HG02970 (cell line): ENCODE results near the gene FTL.
A peak's percentile ranks its signal among the peaks of the same experiment; 100 is the strongest.

Experiments used
- ATAC-seq: cut with Tn5 transposase; IDR thresholded peaks from one replicate; pipeline ENCODE4 v1.9.1; 2021; ENCODE audit warnings: mild to moderate bottlenecking, moderate library complexity, moderate number of reproducible peaks; ENCODE audit not compliant: unreplicated experiment, low FRiP score

The FTL gene

DNA sequence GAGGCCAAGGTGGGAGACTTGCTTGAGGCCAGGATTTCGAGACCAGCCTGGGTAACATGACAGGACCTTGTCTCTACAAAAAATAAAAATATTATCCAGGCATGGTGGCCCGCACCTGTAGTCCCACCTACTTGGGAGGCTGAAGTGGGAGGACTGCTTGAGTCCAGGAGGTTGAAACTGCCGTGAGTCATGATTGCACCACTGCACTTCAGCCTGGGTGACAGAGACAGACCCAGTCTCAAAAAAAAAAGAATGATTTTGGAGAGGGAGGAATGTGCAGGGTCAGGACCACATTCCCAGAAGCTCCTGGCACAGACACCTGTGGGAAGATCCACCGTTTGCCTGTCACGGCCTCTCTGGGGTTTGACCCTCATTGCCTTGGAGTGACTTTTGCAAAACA, 19.7 kb upstream of the FTL start:
- no peak for ATAC-seq

- no peak for ATAC-seq
These were observed 19.3 kb upstream of the FTL start for GRCh38 chr19:48945817-48946216.

DNA sequence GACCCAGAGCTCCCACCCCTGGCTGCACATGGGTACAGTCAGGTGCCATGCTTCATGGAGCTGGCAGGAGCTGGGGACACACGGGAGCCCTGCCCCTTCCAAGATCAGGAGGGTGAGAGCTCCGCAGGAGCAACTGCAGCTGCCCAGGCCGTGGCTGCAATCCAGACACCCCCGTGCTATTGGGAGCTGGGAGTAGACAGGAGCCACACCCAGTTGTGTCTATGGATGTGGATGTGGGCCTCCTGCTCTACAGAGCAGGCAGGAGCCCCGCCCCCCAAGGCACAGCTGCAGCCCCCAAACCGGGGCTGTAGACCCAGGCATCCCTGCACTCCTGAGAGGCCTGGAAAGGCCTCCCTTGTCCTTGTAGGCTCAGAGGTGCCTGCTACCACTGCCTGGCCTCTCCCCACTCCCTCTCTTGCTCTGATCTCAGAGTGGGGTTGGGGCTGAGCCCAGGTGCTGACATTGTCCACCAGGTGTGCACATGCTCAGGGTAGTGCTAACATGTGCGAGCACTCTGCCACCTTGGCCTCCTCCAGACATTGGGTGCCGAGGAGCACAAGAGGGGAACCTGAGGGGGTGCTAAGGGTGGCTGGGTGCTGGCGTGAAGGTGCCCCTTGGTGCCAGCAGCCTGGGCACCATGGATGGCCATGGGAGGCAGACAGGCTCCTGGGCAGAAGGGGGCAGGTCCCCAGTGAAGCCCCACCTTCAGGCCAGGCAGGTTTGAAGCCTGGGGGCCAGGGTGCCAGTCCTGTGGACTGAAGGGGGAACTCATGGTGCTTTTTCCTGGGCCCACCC, 18.4 kb upstream of the FTL start:
- ATAC-seq = no peak

GRCh38 chr19:48947258-48947542, 17.9 kb upstream of the FTL start:
- no peak for ATAC-seq

- no peak for ATAC-seq
These were observed 14.9 kb upstream of the FTL start for GRCh38 chr19:48950159-48950558.

DNA sequence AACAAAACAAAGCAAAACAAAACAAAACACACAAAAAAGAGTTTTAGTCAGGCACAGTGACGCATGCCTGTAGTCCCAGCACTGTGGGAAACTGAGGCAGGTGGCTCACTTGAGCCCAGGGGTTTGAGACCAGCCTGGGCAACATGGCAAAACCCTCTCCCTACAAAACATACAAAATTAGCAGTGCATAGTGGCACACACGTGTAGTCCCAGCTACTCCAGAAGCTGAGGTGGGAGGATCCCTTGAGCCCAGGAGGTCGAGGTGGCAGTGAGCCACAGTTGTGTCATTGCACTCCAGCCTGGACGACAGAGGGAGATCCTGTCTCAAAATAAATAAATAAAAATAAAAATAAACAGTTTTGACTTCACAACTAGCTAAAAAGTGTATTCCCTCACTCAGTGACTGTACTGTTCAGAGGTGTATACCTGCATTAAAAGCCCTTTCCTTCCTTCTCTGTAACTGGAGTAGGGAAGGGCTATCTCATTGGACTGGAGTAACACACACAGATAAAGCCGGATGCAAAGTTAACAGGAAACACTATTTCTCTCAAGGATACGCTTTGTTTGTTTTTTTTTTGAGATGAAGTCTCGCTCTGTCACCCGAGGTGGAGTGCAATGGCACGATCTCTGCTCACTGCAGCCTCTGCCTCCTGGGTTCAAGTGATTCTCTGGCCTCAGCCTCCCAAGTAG, 14.1 kb upstream of the FTL start:
- no peak for ATAC-seq

DNA sequence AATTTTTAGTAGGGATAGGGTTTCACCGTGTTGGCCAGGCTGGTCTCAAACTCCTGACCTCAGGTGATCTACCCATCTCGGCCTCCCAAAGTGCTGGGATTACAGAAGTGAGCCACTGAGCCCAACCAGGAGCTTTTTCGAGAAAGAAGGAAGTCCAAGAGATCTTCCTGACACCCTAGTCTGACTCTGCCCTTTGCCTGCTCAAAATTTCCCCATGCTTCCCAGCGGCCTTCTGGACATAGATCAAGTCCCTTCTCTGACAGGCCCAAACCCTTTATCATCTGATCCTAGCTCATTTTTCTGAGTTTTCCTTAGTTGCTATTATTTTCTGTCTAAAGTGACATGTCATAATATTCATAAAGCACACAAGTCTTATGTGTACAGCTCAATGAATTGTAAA, 12.0 kb upstream of the FTL start:
- no peak for ATAC-seq

DNA sequence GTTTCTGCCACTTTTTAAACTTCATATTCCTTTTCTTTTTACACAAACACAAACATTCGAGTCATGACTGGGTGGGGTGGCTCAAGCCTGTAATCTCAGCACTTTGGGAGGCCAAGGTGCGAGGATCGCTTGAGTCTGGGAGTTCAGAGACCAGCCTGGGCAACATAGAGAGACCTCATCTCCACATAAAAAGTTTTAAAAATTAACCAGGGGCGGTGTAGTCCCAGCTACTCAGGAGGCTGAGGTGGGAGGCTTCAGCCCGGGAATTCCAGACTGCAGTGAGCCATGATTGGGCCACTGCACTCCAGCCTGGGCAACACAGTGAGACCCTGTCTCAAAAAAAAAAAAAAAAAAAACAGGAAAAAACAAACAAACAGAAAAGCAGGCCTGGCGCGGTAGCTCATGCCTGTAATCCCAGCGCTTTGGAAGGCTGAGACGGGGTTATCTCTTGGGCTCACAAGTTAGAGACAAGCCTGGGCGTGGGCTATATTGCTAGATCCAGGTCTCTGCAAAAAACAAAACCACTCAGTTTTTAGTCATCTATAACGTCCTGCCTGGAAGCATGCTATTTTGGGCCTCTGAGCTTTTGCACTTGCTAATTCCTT, 11.0 kb upstream of the FTL start:
- no peak for ATAC-seq

DNA sequence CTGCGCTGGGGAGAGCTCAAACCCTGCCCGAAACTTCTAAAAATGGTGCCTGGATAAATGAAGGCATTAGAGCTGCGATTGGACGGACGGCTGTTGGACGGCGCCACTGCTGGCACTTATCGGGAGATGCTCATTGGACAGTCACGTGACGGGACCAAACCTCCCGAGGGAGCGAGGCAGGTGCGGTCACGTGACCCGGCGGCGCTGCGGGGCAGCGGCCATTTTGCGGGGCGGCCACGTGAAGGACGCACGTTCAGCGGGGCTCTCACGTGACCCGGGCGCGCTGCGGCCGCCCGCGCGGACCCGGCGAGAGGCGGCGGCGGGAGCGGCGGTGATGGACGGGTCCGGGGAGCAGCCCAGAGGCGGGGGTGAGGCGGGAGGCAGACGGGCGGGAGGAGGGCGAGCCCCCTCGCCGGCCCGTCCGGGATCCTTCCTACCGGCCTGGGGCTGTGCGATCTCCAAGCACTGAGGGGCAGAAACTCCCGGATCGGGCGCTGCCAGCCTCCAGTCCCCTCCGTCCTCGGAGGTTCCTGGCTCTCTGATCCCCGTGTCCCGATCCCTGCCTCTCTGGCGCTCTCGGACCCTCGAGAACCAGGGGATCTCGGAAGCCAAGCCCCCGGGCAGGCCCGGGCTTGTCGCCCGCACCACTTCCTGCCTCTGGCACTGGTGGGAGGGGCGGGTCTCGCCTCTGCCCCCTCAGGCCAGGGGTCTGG, 10.4 kb upstream of the FTL start, which contains the start of gene BAX:
Gene BAX (plus strand): TSS at position 281 of the 713 bp plus-strand sequence. CDS start 54 bp downstream, at position 335.
- peak; percentile 88 for ATAC-seq

DNA sequence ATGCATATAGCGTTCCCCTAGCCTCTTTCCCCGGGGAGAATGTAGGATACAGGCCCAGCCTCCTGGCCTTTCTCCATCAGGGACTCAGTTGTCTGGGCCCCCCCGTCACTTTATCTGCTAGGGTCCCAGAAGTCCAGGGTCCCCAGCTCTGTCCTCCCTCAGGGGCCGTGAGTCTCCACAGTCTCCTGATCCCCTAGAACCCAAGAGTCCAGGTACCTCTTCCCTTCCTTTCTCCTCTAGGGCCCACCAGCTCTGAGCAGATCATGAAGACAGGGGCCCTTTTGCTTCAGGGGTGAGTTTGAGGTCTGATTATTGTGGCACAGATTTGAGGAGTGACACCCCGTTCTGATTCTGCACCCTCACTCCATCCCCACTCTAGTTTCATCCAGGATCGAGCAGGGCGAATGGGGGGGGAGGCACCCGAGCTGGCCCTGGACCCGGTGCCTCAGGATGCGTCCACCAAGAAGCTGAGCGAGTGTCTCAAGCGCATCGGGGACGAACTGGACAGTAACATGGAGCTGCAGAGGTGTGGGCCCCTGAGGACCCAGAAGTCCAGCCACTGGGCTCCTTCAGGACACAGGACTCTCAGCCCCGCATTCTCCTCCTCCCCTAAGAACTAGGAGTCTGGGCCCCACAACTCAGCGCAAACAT, 9.7 kb upstream of the FTL start:
- ATAC-seq = peak; percentile 12

- no peak for ATAC-seq
These were observed 7.1 kb upstream of the FTL start for GRCh38 chr19:48958006-48958405.

GRCh38 chr19:48959341-48960239, 5.5 kb upstream of the FTL start:
- no peak for ATAC-seq

- no peak for ATAC-seq
These were observed 4.0 kb upstream of the FTL start for GRCh38 chr19:48961051-48961649.

DNA sequence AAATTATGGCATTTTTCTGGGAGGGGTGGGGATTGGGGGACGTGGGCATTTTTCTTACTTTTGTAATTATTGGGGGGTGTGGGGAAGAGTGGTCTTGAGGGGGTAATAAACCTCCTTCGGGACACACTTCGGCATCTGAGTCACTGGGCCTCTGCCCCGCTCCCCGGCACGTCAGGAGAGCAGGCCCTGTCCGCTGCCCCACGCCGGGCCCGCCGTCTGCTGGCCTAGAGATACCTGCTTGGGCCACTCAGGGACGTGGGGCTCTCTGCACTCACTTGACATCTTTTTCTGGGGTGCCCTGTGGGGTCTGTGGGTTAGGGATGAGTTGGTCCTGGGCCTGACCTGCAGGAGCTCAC, 3.5 kb upstream of the FTL start:
- ATAC-seq = no peak

DNA sequence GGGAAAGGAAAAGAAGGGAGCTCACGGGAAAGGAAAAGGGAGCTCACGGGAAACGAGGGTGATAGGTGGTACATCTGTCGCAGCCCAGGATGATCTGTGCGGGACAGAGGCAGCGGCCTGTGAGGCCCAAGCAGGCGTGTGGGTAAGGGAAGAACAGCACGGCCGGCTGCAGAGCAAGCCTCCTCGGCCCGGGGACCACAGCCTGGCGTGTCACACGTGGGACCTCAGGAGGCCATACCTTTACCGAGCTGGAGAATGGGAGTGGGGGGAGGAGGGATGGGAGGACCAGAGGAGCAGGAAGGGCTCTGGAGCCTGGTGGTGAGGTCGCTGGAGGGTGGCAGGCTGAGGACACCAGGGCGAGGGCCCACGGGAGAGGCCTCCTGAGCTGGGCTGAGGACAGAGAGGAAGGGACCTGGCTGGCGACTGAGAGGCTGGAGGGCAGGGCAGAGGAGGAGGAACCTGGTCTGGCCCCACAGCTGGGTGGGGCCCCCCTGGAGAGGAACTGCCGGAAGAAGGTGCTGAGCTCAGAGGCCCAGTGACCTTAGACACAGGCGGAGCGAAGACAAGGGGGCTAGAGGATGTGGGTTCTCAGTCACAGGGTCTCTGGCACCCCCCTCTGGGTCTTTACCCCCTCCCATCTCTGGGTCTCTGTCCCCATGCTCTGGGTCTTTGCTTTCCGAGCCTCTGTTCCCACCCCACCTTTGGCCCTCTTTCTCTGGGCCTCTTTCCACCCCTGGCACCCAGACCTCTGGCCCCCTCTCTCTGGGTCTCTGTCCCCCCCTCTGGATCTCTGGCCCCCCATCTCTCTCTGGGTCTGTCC, 2.9 kb upstream of the FTL start:
- peak; percentile 27 for ATAC-seq

- no peak for ATAC-seq
These were observed 2.3 kb upstream of the FTL start for GRCh38 chr19:48962849-48963165.

DNA sequence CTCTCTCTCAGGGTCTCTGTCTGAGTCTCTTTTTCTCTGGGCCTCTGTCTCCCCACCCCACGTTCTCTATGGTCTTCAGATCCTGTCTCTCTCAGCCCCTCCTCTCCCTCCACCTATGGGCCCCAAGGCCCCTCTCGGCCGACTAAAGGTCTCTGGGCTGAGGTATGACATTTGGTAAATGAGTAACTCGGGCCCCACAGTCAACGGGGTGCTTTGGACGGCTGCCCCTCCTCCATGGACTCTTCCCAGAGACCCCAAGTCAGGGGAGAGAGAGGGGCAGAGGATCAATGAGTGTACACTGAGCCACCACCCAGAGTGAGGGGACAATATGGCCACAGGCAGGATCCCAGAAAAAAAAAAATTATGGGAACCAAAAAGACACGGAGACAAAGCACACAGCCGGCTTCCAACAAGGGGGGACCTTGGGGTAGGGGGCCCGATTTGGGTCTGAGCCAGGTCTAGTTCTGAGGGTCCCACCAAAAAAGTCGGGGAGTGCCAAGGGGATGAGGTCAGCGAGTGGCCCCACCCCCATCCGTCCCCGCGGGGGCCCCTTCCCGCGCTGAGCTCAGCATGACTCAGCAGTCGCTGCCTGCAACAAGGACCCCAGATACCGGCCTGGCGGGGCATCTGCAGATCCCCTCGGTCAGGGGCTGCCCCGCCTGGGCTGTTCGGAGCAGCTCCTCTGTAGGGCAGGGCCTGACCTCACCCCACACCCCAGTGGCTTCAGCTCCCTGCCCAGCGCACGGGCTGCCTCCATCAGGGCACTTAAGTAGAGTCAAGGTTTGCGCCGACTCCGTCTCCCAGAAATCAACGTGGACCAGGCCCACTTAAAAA, 1.5 kb upstream of the FTL start:
- no peak for ATAC-seq
